Peyer's patch (tissue), 4 donors: ENCODE data around the gene GSG1.

Source experiments
- POLR2A ChIP-seq, 2 donors: fragments of 450-650 bp; IDR thresholded peaks; one replicate each; pipeline ENCODE4 v1.5.1; 2017; ENCODE audit warnings: antibody characterized with exemption in 2 of 2, mild to moderate bottlenecking in 2 of 2, moderate library complexity in 2 of 2
- TF ChIP-seq, protein P1 (sequence below), 6 experiments: fragments of 450-650 bp in 4 of 6; fragments of 200-600 bp in 2 of 6; sonication (generic) in 1 of 6; IDR thresholded peaks; one replicate each; pipeline ENCODE4 v1.5.1; 2017 to 2019; ENCODE audit warnings: antibody characterized with exemption in 6 of 6, mild to moderate bottlenecking in 3 of 6, moderate library complexity in 1 of 6

DNA sequence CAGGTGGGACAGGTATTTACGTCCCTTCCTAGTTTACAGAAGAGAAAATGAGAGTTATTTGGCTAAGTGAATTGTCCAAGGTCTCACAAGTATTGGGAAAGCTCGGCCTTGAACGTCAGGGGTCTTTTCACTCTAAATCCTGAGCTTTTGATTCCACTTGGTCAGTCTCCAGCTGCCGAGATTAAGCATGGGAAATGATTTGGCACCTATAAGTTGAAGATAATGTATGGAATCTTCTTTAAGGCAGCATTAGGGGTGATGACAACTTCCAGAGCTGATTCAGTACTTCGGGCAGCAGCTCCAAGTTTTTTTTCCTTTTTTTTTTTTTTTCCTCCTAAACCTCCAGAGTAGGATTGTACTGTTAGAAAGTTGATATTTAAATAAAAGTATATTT is 58.6 kb downstream of the GSG1 start:
- TF ChIP-seq, protein P1, sequence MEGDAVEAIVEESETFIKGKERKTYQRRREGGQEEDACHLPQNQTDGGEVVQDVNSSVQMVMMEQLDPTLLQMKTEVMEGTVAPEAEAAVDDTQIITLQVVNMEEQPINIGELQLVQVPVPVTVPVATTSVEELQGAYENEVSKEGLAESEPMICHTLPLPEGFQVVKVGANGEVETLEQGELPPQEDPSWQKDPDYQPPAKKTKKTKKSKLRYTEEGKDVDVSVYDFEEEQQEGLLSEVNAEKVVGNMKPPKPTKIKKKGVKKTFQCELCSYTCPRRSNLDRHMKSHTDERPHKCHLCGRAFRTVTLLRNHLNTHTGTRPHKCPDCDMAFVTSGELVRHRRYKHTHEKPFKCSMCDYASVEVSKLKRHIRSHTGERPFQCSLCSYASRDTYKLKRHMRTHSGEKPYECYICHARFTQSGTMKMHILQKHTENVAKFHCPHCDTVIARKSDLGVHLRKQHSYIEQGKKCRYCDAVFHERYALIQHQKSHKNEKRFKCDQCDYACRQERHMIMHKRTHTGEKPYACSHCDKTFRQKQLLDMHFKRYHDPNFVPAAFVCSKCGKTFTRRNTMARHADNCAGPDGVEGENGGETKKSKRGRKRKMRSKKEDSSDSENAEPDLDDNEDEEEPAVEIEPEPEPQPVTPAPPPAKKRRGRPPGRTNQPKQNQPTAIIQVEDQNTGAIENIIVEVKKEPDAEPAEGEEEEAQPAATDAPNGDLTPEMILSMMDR (IDR thresholded peaks at IDR 0.05), result no peak
- TF ChIP-seq POLR2A (IDR thresholded peaks at IDR 0.05), result no peak
